Astrocyte of the spinal cord (primary cell): ENCODE data around the gene PRSS53.

ENCODE experiments used
- DNase-seq: peaks from one replicate; pipeline ENCODE4 v3.0.0; 2011; ENCODE audit warnings: low read depth, low spot score
- H3K4me3 ChIP-seq: 2 replicates; pipeline ENCODE4 v1.5.1; 2011; ENCODE audit warnings: low read depth, mild to moderate bottlenecking, low read length, moderate library complexity
- in situ Hi-C: cut with HindIII; loops from 2 replicates; pipeline ENCODE4 v1.10.0; 2017; ENCODE audit warnings: low sequenced_read_pairs
- TF ChIP-seq, protein P1 (sequence below): IDR thresholded peaks from 2 replicates; pipeline ENCODE4 v1.5.1; 2012; ENCODE audit warnings: low read depth, mild to moderate bottlenecking, low read length, inconsistent platforms

Gene PRSS53

DNA sequence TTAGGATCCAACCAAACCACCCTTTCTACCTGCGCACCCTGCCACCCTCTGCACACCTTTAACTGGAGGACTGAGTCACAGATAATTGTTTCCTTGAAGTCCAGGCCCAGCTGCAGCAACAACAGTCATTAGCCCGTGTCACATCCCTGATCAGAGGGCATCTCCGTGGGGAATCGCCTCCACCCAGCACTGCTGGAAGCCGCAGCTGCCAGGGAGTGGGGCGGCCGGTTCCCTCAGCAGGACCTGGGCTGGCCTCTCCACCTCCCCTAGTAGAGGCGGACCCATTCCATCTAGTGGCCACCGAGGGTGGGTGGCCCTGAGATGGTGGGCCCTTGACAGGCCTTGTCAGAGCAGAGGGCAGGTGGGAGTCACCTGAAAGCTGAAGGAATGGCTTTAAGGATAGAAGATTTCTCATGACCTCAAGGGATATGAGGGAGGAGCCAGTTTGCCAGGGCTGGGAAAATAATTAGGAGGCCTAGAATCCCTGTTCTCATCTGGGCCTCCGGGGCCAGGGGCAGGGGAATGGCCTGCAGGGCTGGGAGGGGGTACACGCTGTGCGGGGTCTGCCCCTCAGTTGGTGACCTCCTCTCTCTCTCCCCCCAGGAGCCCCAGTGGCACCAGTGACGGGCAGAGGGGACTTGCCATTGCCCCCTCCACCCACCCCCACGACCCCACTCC is 6.2 kb downstream of the PRSS53 start:
- no peak overlapping the region for H3K4me3 ChIP-seq
- no peak for DNase-seq
- TF ChIP-seq, protein P1, sequence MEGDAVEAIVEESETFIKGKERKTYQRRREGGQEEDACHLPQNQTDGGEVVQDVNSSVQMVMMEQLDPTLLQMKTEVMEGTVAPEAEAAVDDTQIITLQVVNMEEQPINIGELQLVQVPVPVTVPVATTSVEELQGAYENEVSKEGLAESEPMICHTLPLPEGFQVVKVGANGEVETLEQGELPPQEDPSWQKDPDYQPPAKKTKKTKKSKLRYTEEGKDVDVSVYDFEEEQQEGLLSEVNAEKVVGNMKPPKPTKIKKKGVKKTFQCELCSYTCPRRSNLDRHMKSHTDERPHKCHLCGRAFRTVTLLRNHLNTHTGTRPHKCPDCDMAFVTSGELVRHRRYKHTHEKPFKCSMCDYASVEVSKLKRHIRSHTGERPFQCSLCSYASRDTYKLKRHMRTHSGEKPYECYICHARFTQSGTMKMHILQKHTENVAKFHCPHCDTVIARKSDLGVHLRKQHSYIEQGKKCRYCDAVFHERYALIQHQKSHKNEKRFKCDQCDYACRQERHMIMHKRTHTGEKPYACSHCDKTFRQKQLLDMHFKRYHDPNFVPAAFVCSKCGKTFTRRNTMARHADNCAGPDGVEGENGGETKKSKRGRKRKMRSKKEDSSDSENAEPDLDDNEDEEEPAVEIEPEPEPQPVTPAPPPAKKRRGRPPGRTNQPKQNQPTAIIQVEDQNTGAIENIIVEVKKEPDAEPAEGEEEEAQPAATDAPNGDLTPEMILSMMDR: no peak
- in situ Hi-C loops: no loop called here

DNA sequence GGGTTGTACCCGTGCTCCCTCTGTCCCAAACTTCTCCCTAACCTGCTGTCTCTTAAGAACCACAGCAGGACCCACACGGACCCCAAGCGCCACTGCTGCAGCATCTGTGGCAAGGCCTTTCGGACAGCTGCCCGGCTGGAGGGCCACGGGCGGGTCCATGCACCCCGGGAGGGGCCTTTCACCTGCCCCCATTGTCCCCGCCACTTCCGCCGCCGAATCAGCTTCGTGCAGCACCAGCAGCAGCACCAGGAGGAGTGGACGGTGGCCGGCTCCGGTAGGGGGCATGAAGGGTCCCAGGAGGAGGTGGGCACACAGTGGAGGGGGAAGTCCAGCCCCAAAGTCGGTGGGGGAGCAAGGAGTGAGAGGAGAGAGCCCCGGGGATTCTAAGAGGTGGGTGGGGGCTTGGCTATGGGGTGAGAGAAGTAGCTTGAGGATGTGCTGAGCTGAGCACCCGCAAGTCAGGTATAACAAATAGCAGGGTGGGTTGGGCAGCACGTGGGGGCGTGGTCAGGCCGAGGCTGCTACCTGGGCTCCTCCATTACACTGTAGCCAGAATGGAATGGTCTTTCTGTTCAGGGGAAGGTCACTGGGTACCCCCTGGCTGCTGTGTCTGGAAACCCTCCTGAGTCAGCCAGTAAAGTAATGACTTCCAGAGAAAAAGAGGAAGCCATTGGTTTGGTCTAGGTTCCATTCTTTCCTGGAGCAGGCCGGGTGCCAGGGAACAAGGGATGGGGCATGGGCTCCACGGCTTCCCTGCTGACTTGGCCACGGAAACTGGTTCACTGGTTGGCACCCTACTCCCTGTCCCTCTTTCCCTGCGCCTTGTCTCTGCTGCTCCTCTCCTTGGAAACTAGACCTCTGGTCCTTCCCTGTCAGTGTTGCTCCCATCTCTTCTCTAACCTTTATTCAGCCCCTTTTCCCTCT is 7.1 kb downstream of the PRSS53 start:
- TF ChIP-seq, protein P1: no peak

DNA sequence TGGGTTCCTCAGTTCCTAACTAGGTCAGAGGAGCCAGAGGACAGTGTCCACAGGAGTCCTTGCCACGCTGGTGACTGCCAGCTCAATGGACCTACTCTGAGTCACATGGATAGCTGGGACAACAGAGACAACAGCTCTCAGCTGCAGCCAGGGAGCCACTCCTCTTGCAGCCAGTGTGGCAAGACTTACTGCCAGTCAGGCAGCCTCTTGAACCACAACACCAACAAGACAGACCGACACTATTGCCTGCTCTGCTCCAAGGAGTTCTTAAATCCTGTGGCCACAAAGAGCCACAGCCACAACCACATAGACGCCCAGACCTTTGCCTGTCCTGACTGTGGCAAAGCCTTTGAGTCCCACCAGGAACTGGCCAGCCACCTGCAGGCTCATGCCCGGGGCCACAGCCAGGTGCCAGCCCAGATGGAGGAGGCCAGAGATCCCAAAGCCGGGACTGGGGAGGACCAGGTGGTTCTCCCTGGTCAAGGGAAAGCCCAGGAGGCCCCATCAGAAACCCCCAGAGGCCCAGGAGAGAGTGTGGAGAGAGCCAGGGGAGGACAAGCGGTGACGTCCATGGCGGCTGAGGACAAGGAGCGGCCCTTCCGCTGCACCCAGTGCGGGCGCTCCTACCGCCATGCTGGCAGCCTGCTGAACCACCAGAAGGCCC is 7.9 kb downstream of the PRSS53 start:
- no peak overlapping the region for H3K4me3 ChIP-seq
- DNase-seq: no peak
- in situ Hi-C loops: no loop called here
- TF ChIP-seq, protein P1: no peak

More for the DNA sequence above, 7.1 kb downstream of the PRSS53 start:
- no peak overlapping the region for H3K4me3 ChIP-seq
- DNase-seq: no peak
- in situ Hi-C loops: no loop called here

DNA sequence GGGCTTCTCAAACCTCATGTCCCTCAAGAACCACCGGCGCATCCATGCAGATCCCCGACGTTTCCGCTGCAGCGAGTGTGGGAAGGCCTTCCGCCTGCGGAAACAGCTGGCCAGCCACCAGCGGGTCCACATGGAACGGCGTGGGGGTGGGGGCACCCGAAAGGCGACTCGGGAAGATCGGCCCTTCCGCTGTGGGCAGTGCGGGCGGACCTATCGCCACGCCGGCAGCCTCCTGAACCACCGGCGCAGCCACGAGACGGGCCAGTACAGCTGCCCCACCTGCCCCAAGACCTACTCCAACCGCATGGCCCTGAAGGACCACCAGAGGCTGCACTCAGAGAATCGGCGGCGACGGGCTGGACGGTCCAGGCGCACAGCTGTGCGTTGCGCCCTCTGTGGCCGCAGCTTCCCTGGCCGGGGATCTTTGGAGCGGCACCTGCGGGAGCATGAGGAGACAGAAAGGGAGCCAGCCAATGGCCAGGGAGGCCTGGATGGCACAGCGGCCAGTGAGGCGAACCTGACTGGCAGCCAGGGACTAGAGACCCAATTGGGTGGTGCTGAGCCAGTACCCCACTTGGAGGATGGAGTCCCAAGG is 8.6 kb downstream of the PRSS53 start:
- H3K4me3 ChIP-seq: no peak overlapping the region
- DNase-seq: no peak
- in situ Hi-C loops: no loop called here
- TF ChIP-seq, protein P1: no peak

DNA sequence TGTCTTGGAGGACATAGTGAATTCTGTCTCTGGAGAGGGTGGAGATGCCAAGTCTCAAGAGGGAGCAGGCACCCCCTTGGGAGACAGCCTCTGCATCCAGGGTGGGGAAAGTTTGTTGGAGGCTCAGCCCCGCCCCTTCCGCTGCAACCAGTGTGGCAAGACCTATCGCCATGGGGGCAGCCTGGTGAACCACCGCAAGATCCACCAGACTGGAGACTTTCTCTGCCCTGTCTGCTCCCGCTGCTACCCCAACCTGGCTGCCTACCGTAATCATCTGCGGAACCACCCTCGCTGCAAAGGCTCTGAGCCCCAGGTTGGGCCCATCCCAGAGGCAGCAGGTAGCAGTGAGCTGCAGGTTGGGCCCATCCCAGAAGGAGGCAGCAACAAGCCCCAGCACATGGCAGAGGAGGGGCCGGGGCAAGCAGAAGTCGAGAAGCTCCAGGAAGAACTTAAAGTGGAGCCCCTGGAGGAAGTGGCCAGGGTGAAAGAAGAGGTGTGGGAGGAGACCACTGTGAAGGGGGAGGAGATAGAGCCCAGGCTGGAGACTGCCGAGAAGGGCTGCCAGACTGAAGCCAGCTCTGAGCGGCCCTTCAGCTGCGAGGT is 9.3 kb downstream of the PRSS53 start:
- H3K4me3 ChIP-seq: no peak overlapping the region
- no peak for DNase-seq
- in situ Hi-C loops: no loop called here
- TF ChIP-seq, protein P1: no peak
